BE2C (cell line): ENCODE data around the gene CAPN15.

Experiments used
- DNase-seq: peaks from one replicate; pipeline ENCODE4 v3.0.0-alpha.2; 2020
- H3K27me3 ChIP-seq: fragments of 250-450 bp; sonication (Bioruptor Pico); 2 replicates; pipeline ENCODE4 v1.5.1; 2020; ENCODE audit warnings: mild to moderate bottlenecking
- H3K36me3 ChIP-seq: fragments of 250-450 bp; sonication (Bioruptor Pico); 2 replicates; pipeline ENCODE4 v1.5.1; 2020; ENCODE audit warnings: mild to moderate bottlenecking
- H3K4me1 ChIP-seq: fragments of 250-450 bp; sonication (Bioruptor Pico); 2 replicates; pipeline ENCODE4 v1.5.1; 2020
- H3K4me3 ChIP-seq: 2 replicates; pipeline ENCODE4 v1.5.1; 2011; ENCODE audit warnings: low read depth, low read length
- H3K9me3 ChIP-seq: fragments of 250-450 bp; sonication (Bioruptor Pico); 2 replicates; pipeline ENCODE4 v1.5.1; 2020
- TF ChIP-seq, protein P1 (sequence below): IDR thresholded peaks from 2 replicates; pipeline ENCODE4 v1.5.1; 2012; ENCODE audit warnings: mild to moderate bottlenecking, low read depth, low read length

CAPN15 gene

GRCh38 chr16:540645-541340 is 13.3 kb downstream of the CAPN15 start:
- H3K27me3 ChIP-seq = no peaks in the 10 kb centered on the region
- TF ChIP-seq, protein P1, sequence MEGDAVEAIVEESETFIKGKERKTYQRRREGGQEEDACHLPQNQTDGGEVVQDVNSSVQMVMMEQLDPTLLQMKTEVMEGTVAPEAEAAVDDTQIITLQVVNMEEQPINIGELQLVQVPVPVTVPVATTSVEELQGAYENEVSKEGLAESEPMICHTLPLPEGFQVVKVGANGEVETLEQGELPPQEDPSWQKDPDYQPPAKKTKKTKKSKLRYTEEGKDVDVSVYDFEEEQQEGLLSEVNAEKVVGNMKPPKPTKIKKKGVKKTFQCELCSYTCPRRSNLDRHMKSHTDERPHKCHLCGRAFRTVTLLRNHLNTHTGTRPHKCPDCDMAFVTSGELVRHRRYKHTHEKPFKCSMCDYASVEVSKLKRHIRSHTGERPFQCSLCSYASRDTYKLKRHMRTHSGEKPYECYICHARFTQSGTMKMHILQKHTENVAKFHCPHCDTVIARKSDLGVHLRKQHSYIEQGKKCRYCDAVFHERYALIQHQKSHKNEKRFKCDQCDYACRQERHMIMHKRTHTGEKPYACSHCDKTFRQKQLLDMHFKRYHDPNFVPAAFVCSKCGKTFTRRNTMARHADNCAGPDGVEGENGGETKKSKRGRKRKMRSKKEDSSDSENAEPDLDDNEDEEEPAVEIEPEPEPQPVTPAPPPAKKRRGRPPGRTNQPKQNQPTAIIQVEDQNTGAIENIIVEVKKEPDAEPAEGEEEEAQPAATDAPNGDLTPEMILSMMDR = no peak
- peaks cover 42% of the 10 kb centered on the region for H3K36me3 ChIP-seq
- no peaks in the 10 kb centered on the region; the same call in 1 of the 2 replicates for H3K9me3 ChIP-seq
- no peak overlapping the region for H3K4me3 ChIP-seq
- peaks cover 9% of the 10 kb centered on the region for H3K4me1 ChIP-seq
- DNase-seq = no peak

DNA sequence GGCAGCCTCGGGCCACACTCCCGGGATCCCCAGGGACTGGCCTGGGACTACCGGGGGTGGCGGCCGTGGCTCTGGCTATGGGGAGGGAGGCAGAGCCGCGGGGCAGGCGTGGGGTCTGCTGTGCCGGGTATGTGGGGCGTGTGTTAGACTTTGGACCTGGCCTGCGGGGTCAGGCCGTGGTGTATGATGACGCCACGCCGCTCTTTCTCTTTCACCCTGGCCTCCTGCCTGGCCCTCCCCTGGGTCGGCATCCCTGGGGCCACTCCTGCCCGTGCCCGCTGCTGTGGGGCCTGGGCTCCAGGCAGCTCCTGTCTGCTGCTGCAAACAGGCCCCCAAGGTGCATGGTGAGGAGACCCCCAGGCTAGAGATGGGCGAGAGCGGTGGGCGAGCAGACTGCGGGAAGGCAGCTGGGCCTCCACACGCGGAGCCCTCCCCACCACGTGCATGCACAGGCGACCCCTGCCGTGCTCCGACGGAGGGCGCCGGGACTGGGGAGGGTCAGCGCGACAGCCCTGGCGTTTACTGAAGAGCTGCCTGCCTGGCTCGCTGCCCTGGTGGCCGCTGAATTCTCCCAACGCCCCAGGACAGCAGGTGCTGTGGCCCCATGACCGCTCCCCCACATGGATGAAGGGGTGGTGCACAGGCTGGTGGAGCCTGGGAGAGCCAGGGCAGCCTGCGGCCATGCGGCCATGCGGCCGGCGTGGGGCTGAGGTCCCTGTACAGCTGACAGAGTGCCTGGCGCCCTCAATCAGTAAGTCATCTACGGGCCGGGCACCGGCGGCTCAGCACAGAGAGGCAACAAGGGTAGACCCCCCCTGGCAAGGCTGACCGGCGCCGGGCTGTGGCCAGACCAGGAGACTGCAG is 16.0 kb downstream of the CAPN15 start:
- peaks cover 34% of the 10 kb centered on the region for H3K36me3 ChIP-seq
- H3K27me3 ChIP-seq = no peaks in the 10 kb centered on the region
- H3K9me3 ChIP-seq = no peaks in the 10 kb centered on the region; the same call in 1 of the 2 replicates
- H3K4me3 ChIP-seq = peak overlapping the region; percentile 24
- peaks cover 17% of the 10 kb centered on the region for H3K4me1 ChIP-seq
- DNase-seq = peak; percentile 70
- TF ChIP-seq, protein P1 = no peak

GRCh38 chr16:544517-544916 is 17.0 kb downstream of the CAPN15 start:
- H3K36me3 ChIP-seq = peaks cover 35% of the 10 kb centered on the region
- no peak overlapping the region for H3K4me3 ChIP-seq
- H3K4me1 ChIP-seq = peaks cover 17% of the 10 kb centered on the region
- H3K27me3 ChIP-seq = no peaks in the 10 kb centered on the region
- TF ChIP-seq, protein P1 = no peak
- H3K9me3 ChIP-seq = no peaks in the 10 kb centered on the region; the same call in 1 of the 2 replicates
- no peak for DNase-seq

DNA sequence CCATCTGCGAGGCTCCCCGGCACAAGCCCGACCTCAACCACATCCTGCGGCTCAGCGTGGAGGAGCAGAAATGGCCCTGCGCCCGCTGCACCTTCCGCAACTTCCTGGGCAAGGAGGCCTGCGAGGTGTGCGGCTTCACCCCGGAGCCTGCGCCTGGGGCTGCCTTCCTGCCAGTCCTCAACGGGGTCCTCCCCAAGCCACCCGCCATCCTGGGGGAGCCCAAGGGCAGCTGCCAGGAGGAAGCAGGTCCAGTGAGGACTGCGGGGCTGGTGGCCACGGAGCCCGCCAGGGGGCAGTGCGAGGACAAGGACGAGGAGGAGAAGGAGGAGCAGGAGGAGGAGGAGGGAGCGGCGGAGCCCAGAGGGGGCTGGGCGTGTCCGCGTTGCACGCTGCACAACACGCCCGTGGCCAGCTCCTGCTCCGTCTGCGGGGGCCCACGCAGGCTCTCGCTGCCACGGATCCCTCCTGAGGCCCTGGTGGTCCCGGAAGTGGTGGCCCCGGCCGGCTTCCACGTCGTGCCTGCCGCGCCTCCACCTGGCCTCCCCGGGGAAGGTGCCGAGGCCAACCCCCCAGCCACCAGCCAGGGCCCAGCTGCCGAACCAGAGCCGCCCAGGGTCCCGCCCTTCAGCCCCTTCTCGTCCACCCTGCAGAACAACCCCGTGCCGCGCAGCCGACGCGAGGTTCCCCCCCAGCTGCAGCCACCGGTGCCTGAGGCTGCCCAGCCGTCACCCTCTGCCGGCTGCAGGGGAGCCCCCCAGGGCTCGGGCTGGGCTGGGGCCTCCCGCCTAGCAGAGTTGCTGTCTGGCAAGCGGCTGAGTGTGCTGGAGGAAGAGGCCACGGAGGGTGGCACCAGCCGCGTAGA is 19.6 kb downstream of the CAPN15 start:
- peaks cover 40% of the 10 kb centered on the region for H3K36me3 ChIP-seq
- no peaks in the 10 kb centered on the region for H3K27me3 ChIP-seq
- H3K4me1 ChIP-seq = peaks cover 17% of the 10 kb centered on the region
- no peaks in the 10 kb centered on the region; the same call in 1 of the 2 replicates for H3K9me3 ChIP-seq
- TF ChIP-seq, protein P1 = peak; percentile 89
- peak; percentile 95 for DNase-seq
- peak overlapping the region; percentile 14; the same call in 1 of the 2 replicates for H3K4me3 ChIP-seq

DNA sequence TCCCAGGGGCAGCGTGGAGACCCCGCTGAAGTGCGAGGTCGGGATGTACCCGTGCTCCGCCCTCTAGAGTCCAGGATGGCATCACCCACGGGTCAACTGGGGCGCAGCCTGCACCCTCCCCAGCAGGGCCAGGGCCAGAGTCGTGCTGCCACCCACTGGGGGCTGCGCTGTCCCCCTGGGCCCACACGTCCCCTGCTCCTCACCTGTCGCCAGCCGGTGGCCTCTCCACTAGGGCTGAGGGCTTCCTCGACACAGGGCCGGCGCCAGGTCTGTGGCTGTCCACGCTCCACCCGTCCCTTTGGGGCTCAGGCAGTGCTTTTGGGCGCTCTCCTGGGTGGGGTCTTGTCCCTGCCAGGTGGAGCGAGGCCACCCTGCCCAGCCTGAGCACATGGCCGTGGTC is 21.1 kb downstream of the CAPN15 start:
- Histone ChIP-seq H3K4me1 (peaks cover 12% of the 10 kb centered on the region), H3K36me3 (peaks cover 43% of the 10 kb centered on the region), H3K9me3 (no peaks in the 10 kb centered on the region; the same call in 1 of the 2 replicates), H3K27me3 (no peaks in the 10 kb centered on the region), H3K4me3 (no peak overlapping the region)
- TF ChIP-seq, protein P1 = no peak
- DNase-seq = no peak
